T47D (cell line): Measurements from ENCODE around the gene CELA1.

Experiments
- DNase-seq, 2 experiments: peaks; one replicate each; pipeline versions ENCODE4 v3.0.0 to v3.0.0-alpha.2; 2011 to 2012; ENCODE audit warnings: low read depth in 1 of 2, low spot score in 1 of 2
- JUND ChIP-seq: IDR thresholded peaks from 2 replicates; pipeline ENCODE4 v1.6.1; 2012; ENCODE audit warnings: low read depth
- in situ Hi-C: cut with HindIII; loops from 2 replicates; pipeline ENCODE4 v1.10.0; 2016; ENCODE audit warnings: low sequenced_read_pairs, low pct_unique_long_range_greater_than_20kb

Gene CELA1

GRCh38 chr12:51346581-51346980, at the start of gene CELA1:
CELA1 (minus strand) TSS chr12:51346679; CDS start chr12:51346638, 41 bp downstream.
- DNase-seq = no peak
- no peak for TF ChIP-seq JUND
- in situ Hi-C loops = no loop called here

GRCh38 chr12:51395283-51396230, 49.1 kb upstream of the CELA1 start:
- no peak for TF ChIP-seq JUND
- DNase-seq = no peak
- in situ Hi-C loops = no loop called here

GRCh38 chr12:51393676-51394545, 47.4 kb upstream of the CELA1 start:
- no peak for TF ChIP-seq JUND
- in situ Hi-C loops = no loop called here
- DNase-seq = no peak

DNA sequence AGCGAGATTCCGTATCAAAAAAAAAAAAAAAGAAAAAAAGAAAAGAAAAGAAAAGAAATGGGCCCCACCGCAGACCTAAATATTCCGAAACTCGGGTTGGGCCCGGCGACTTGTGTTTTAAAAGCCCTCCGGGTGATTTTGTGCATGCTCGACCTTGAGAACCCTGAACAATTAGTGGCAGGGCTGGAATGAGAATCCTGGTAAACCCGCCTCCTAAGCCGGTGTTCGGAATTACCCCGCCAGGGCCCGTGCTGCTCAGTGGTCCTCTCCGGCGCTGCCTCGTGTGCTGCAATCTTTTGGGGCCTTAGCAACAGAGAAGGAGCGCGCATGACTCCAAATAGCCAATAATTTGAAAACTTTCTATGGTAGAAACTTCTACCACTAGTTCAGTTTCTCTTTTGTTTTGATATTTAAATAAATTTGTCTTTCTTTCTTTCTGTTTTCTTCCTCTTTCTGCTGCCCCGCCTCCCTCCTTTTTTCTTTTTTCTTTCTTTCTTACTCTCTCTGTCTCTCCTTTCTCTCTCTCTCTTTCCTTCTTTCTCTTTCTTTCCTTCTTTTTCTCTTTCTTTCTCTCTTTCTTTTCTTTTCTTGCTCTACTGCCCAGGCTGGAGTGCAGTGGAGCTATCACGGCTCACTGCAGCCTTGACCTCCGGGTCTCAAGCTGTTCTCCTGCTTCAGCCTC, 46.2 kb upstream of the CELA1 start:
- in situ Hi-C loops = no loop called here
- TF ChIP-seq JUND = no peak

DNA sequence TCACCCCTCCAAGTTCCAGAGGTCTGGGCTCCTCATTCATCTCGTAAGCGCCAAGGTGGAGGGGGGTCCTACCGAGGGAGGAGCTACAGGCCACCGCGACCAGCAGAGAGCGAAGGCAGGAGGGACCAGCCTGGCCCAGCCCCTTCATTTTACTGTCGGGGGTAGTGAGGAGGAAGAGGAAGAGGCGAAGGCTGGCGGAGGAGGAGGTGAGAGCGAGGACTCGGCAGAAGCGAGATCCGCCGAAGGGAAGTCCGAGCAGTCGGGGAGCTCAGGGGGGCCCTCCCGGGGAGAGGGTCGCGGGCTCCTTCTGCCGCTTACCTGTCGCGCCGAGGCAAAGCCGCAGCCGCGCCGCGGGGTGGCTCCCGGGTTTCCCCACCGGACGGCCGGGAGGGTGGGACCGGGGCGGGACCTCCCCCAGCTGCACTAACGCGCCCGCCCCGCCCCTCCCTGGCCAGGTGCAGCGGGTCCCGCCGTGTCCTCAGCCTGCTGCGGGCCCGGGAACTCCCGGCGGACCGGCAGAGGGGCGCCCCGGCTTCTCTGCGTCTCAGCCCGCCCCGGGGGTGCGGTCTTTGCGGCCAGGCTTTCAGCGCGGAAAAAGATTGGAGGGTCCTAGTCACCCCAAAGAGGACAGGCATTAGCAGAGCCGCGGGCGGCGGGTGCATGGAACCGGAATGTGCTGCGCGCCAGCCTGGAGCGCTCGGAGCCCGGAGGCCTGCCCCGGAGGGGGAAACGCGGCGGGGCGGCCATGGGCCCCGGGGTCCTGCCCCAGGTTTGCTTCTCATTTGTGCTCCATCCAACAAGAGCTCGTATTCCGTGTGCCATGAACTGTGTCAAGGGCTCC, 45.0 kb upstream of the CELA1 start, which contains the start of gene GALNT6:
Gene GALNT6, minus strand, starts transcription at position 124 of the 841 bp plus-strand sequence. CDS start 11,625 bp downstream, outside the sequence.
- TF ChIP-seq JUND = no peak
- in situ Hi-C loops = no loop called here
- DNase-seq = peak; percentile 73 to 82

More for the DNA sequence above, 46.2 kb upstream of the CELA1 start:
- DNase-seq = peak; percentile 54 to 63

DNA sequence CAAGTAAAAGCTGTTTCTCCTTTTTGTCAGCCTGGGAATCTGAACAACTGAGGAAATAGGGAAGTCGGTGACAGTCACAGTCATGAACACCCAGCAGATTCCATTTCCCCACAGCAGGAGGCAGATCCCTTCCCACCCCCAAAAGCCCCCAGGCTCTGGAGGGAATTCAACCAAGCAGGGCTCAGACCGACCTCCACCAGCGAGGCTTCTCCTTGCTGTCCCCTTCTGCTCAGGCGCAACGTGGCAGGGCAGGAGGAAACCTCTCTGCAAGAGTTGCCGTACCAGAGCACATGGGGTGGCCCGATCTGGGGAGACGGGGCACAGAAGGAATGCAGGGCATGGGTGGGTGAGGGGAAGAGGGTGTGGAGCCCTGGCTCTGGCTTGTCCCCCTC, 44.4 kb upstream of the CELA1 start:
- DNase-seq = peak; percentile 31 to 60
- no peak for TF ChIP-seq JUND

GRCh38 chr12:51390457-51390856, 44.0 kb upstream of the CELA1 start:
- no peak for TF ChIP-seq JUND
- in situ Hi-C loops = no loop called here
- DNase-seq = no peak

More for the DNA sequence above, 44.4 kb upstream of the CELA1 start:
- in situ Hi-C loops = no loop called here

DNA sequence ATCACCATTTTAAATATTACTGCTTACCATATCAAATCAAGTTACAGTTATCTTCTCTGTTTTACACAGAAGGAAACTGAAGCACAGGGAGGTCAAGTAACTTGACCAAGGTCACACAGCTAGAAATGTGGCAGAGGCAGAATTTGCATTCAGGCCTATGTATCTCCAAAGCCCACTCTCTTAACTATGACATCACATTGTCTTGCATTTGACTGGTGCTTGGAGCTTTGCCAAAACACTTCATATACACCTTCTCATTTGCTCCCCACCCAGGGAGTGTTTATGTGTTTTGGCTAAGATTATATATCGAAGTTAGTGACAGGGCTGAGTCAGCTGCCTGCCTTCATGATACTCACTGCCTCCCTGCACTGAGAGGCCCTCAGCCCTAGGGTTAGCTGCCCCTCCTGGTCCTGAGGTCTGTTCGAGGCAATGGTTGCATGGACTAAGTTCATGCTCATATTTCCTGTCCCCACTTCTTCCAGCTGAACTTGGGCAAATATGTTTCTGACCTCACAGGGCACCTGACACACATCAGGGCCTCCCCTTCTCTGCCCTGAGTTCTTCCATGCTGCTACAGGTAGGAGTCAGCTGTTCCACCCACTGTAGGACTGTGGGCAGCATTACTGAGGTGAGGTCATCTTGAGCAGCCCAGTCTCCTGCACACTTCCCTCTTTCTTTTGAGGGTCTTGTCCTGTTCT, 43.0 kb upstream of the CELA1 start:
- in situ Hi-C loops = no loop called here
- TF ChIP-seq JUND = no peak
- DNase-seq = no peak

DNA sequence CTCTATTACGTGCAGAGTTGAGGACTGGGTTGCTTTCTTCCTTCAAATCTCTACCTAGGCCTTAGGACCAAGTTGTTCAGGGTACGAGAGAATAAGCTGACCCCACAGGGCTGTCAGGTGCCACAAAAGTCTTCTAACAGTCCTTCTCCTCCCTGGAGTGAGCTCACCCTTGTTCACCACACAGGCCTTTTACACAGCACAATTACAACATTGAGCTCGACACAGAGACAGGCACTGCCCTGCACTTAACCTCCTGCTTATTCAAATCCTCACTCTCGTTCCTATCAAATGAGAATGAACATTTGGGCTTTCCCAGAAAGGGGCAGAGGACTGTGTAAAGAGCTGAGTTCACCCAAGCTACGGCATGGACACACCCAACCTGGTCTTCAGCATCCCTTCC, 42.4 kb upstream of the CELA1 start:
- no peak for DNase-seq
- in situ Hi-C loops = no loop called here
- TF ChIP-seq JUND = no peak

GRCh38 chr12:51388069-51388799, 41.8 kb upstream of the CELA1 start:
- peak in 1 of 2 experiments; percentile 78 for DNase-seq
- in situ Hi-C loops = no loop called here
- TF ChIP-seq JUND = no peak
